ENCODE measurements around the gene TTLL11.

TTLL11 gene

DNA sequence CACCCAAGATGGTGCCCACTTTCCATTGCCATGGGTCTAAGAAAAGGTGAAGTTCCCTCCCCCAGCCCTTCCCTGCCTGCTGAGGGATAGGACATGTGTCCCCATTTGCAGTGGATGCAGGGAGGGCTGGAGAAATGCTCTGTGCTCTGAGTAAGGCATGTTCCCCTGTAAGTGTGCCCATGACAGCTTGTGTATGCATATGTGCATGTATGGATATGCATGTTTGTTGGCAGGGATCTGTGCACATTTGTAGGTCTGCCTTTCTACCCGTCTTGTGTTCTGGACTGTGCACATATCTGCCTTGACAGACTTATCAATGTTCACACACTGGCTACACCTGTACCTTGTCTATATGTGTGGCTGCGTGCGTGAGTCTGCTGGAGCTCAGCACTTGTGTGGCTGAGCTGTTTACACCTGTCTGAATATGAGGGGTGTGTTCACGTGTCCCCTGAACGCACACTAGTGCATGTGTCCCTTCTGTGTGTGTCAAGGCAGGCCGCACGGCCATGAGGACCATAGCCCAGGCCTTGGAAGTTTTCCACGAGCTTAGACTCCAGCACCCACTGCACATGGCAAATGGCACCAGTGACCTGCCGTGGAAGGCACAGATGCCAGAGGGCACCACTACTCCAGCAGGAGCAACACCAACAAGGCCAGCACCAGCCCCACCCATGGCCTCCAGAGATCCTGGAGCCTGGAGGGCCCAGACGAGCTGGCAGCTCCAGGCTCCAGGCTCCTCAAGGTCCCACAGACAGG lies 27.4 kb upstream of the TTLL11 start:
- H3K27ac ChIP-seq (ENCODE audit: low read depth, low read length) = no peak overlapping the region
- TF ChIP-seq, protein P1, sequence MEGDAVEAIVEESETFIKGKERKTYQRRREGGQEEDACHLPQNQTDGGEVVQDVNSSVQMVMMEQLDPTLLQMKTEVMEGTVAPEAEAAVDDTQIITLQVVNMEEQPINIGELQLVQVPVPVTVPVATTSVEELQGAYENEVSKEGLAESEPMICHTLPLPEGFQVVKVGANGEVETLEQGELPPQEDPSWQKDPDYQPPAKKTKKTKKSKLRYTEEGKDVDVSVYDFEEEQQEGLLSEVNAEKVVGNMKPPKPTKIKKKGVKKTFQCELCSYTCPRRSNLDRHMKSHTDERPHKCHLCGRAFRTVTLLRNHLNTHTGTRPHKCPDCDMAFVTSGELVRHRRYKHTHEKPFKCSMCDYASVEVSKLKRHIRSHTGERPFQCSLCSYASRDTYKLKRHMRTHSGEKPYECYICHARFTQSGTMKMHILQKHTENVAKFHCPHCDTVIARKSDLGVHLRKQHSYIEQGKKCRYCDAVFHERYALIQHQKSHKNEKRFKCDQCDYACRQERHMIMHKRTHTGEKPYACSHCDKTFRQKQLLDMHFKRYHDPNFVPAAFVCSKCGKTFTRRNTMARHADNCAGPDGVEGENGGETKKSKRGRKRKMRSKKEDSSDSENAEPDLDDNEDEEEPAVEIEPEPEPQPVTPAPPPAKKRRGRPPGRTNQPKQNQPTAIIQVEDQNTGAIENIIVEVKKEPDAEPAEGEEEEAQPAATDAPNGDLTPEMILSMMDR (IDR thresholded peaks at IDR 0.05; ENCODE audit: low read depth, low read length, poor library complexity, severe bottlenecking) = no peak
- TF ChIP-seq EZH2phosphoT487 (IDR thresholded peaks at IDR 0.05; ENCODE audit: borderline replicate concordance, low read length) = no peak
- H3K36me3 ChIP-seq (ENCODE audit: control insufficient read depth, low read length) = no peaks in the 10 kb centered on the region
- no peaks in the 10 kb centered on the region for H3K79me2 ChIP-seq (ENCODE audit: control insufficient read depth, low read length)
- H3K27me3 ChIP-seq (ENCODE audit: control insufficient read depth, low read length) = peaks cover 11% of the 10 kb centered on the region; the same call in 1 of the 2 replicates
- H3K4me1 ChIP-seq (ENCODE audit: control insufficient read depth, low read length) = peaks cover 4% of the 10 kb centered on the region
- no peaks in the 10 kb centered on the region for H4K20me1 ChIP-seq (ENCODE audit: control insufficient read depth, insufficient read depth, low read depth, low read length)
- H3K4me2 ChIP-seq (ENCODE audit: low read length) = no peak overlapping the region
- H3K4me3 ChIP-seq (ENCODE audit: low read length) = no peak overlapping the region
- H3F3A ChIP-seq (ENCODE audit: control insufficient read depth, insufficient read depth) = no peaks in the 10 kb centered on the region
- no peaks in the 10 kb centered on the region for H3K9me2 ChIP-seq (replicated peaks; ENCODE audit: control insufficient read depth, low read length)
- H3K9me3 ChIP-seq (ENCODE audit: control insufficient read depth, insufficient read depth, low read length) = peaks cover 3% of the 10 kb centered on the region; the same call in 1 of the 2 replicates

DNA sequence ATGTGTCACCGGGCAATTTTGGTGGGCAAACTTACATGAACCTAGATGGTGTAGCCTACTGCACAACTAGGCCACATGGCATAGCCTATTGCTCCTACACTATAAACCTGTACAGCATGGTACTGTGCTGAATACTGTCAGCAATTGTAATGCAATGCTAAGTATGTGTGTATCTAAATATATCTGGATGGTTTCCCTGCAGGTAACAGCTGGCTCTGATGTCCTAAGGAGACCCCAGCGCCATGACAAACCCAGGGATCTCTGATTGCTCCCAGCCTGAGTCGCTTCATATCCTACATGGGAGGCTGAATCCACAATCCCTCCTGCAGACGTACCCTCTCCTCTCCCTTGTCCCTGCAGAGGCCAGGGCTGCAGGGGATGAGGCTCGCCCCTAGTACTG lies 26.6 kb upstream of the TTLL11 start:
- Histone ChIP-seq H3K79me2 (ENCODE audit: control insufficient read depth, low read length) (no peaks in the 10 kb centered on the region), H4K20me1 (ENCODE audit: control insufficient read depth, insufficient read depth, low read depth, low read length) (no peaks in the 10 kb centered on the region), H3K4me3 (ENCODE audit: low read length) (no peak overlapping the region)

DNA sequence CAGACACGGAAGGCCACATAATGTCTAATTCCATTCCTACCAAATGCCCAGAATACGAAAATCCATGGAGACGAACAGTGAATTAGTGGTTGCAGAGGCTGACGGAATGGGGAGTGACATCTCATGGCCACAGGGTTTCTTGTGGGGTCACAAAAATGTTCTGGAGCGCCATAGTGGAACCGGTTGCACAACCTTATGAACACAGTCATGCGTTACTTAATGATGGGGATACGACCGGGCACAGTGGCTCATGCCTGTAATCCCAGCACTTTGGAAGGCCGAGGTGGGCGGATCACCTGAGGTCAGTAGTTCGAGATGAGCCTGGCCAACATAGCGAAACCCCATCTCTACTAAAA lies 26.0 kb upstream of the TTLL11 start:
- Histone ChIP-seq H3K4me2 (ENCODE audit: low read length) (no peak overlapping the region), H3K27me3 (ENCODE audit: control insufficient read depth, low read length) (peaks cover 4% of the 10 kb centered on the region; the same call in 1 of the 2 replicates), H3K4me1 (ENCODE audit: control insufficient read depth, low read length) (peaks cover 4% of the 10 kb centered on the region), H3K27ac (ENCODE audit: low read depth, low read length) (no peak overlapping the region), H3K79me2 (ENCODE audit: control insufficient read depth, low read length) (no peaks in the 10 kb centered on the region), H3K9me3 (ENCODE audit: control insufficient read depth, insufficient read depth, low read length) (peaks cover 3% of the 10 kb centered on the region; the same call in 1 of the 2 replicates), H3K9me2 (replicated peaks; ENCODE audit: control insufficient read depth, low read length) (no peaks in the 10 kb centered on the region), H3F3A (ENCODE audit: control insufficient read depth, insufficient read depth) (no peaks in the 10 kb centered on the region), H4K20me1 (ENCODE audit: control insufficient read depth, insufficient read depth, low read depth, low read length) (no peaks in the 10 kb centered on the region), H3K36me3 (ENCODE audit: control insufficient read depth, low read length) (no peaks in the 10 kb centered on the region), H3K4me3 (ENCODE audit: low read length) (no peak overlapping the region)
- TF ChIP-seq, protein P1 (IDR thresholded peaks at IDR 0.05; ENCODE audit: low read depth, low read length, poor library complexity, severe bottlenecking) = no peak
- TF ChIP-seq EZH2phosphoT487 (IDR thresholded peaks at IDR 0.05; ENCODE audit: borderline replicate concordance, low read length) = no peak

More for the DNA sequence above, 26.6 kb upstream of the TTLL11 start:
- no peaks in the 10 kb centered on the region for H3K9me2 ChIP-seq (replicated peaks; ENCODE audit: control insufficient read depth, low read length)
- peaks cover 3% of the 10 kb centered on the region; the same call in 1 of the 2 replicates for H3K9me3 ChIP-seq (ENCODE audit: control insufficient read depth, insufficient read depth, low read length)
- H3K27ac ChIP-seq (ENCODE audit: low read depth, low read length) = no peak overlapping the region
- TF ChIP-seq, protein P1 (IDR thresholded peaks at IDR 0.05; ENCODE audit: low read depth, low read length, poor library complexity, severe bottlenecking) = no peak
- no peak for TF ChIP-seq EZH2phosphoT487 (IDR thresholded peaks at IDR 0.05; ENCODE audit: borderline replicate concordance, low read length)
- peaks cover 8% of the 10 kb centered on the region; the same call in 1 of the 2 replicates for H3K27me3 ChIP-seq (ENCODE audit: control insufficient read depth, low read length)
- no peak overlapping the region for H3K4me2 ChIP-seq (ENCODE audit: low read length)
- H3K4me1 ChIP-seq (ENCODE audit: control insufficient read depth, low read length) = peaks cover 4% of the 10 kb centered on the region
- no peaks in the 10 kb centered on the region for H3F3A ChIP-seq (ENCODE audit: control insufficient read depth, insufficient read depth)
- no peaks in the 10 kb centered on the region for H3K36me3 ChIP-seq (ENCODE audit: control insufficient read depth, low read length)

Measured in DOHH2 (cell line).